HG03442 (cell line): Measurements from ENCODE around the gene VEGFC.

Source experiments
- ATAC-seq: cut with Tn5 transposase; IDR thresholded peaks from one replicate; pipeline ENCODE4 v1.9.1; 2021; ENCODE audit warnings: mild to moderate bottlenecking, moderate library complexity; ENCODE audit not compliant: unreplicated experiment

Gene VEGFC

DNA sequence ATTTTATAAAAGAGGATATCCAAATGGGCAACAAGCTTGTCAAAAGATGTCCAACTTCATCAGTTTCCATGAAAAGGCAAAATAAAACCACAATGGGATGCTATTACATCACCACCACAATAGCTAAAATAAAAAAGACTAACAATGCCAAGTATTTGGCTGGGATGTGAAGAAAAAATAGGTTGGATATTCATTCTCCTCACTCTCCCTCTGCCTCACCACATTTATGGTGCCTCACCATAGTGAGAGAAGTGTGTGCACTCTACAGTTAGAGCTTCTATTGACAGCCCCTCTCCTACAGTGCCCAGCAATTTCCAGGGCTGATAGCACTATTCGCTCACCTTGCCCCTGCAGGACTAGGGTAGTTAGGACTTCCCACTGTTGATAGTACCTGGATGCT, 25.5 kb downstream of the VEGFC start:
- no peak for ATAC-seq

DNA sequence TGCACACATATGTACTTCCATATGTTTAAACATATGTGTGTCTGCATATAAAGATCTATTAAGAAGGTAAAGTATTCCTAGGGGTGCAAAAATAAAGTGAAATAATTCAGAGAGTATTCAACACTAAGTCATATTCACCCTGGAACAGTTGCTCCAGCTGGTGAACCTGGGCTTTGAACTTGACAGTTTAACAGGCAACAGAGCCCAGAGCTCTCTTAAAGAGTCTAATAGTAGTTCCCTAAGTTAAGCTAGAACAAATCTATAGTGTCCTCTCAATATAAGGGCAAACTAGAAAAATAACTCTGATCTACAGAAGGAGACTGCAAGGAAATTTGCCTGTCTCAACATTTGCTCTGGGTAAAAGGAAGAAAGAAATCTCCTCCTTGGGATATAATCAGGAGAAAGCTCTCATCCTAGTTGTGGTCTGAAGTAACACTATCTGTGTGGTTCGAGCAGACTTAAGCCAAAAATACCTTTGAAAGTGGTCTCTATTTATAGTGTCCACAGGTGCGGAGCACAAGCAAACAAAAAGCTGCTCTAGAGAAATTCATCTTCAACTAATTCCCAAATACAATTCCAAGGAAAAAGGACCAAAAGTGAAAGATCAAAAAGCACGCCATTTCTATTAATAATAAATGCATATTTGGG, 29.9 kb downstream of the VEGFC start:
- ATAC-seq, result no peak

DNA sequence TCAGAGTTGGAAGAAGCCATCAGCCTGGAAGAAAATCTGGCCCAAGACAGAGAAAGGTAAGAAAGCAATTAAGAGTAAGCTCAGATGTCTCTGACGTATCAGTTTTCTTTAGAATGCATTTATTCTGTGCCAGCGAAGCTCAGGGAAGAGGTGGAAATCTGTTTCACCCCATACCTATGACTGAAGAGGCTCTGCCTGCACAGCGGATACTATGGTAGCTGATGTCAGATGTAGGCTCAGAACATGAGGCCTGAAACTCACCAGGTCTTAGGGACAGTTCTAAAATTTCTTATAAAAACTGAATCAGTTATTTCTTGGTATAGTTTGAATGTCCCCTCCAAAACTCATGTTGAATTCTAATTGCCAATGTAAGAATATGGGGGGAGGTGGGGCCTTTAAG, 30.9 kb downstream of the VEGFC start:
- ATAC-seq, result no peak

DNA sequence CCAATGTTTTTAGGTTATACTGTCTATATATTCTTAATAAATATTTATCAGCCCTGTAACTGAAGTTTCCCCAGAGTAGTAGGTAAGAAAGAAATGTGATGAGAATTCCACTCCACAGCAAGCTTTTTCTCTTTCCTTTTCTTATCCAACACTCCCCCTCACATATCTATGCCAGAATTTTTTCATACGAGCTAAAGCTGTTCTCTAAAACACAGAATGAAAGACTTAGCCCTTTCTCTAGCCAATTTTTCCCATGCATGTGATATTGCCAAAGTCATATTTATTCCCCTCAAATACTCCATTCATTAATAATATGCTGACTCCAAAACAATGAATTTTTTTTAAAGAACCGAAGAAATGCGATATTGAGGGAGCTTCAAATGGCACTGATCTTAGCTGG, 32.3 kb downstream of the VEGFC start:
- no peak for ATAC-seq

DNA sequence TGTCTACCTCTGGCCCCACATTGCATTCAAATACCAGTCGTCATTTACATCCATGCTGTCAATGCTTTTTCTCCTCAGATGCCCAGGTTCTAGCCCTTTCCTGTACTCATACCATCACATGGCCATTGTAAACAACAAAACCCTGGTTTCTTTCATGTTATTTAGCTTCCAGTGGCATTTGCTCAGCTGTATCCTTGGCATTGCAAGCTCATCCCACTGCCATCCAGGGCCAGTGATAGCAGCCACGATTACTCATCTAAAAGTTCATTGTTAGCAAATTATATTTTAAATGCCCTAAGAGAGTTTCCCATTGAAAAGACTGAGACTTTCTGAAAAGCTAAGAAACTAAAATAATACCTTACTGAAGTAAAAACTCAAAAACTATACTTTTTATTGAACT, 34.0 kb downstream of the VEGFC start:
- ATAC-seq, result no peak

DNA sequence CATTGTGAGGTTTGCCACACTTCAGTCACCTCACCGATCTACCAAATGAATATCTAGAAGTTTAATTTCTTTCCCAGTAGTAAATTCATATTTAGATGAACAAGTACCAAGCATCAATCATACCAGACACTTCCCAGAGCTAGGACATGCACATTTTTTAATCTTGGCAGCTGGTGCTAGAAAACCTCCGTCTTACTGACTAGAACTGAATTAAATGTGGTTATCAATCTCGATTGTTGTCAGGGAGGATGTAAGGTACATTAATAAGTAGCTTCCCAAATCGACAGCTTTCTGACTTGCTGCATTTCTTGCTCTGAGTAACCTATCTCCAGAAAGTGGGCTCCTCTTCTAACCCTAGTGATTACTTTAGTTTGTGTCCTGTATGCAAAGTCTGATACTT, 34.4 kb downstream of the VEGFC start:
- no peak for ATAC-seq

DNA sequence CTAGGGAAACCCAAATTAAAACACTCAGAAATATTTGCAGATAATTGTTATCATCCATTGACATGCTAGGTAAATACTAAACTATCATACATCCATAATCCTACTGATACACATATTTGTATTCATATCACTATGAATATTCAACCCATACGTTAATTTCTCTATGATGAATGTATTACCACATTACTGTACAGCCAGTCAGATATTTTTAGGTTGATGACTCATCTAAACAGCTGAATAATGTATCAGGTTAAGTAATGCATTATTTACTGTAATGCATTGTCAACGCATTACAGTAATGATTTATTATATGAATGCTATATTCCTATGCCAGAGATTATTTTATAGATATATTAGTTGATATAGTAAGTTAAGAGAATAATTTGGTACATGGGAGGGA, 37.1 kb downstream of the VEGFC start:
- ATAC-seq, result no peak

DNA sequence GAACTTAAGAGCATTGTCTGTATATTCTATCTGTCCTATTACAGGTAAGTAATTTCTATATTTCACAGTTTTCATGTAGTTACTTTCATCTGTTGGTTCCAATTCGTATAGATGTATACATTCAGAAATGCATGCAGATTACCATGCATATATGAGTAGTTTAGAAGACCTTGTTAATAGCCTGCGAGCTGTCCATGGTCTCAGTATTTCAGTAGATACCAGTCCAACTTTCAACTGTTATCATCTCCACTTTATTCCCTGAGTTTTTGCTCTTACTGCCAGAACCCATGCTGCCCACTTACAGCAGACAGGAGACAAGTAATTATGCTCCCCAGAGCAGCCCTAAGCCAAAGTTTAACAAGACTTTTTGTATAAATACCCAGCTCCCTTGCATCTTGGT, 37.7 kb downstream of the VEGFC start:
- no peak for ATAC-seq

DNA sequence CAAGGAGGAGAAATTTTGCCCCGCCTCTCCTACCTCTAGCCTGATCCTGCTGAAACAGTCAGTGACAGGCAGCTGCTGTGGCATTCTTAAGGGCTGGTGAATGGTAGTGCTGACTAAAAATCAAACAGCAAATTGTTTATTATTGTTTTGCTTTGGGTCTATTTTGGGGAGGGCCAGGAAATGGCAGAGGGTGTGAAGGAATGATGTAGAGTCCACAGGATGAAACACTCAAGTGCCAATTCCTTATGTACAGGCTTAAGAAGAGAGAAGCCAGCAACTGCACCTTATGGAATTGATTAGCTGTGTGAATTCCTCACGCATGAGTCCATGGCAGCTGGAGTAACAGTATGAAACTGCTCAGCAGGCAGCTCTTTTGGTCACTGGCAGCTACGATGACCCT, 39.7 kb downstream of the VEGFC start:
- no peak for ATAC-seq

DNA sequence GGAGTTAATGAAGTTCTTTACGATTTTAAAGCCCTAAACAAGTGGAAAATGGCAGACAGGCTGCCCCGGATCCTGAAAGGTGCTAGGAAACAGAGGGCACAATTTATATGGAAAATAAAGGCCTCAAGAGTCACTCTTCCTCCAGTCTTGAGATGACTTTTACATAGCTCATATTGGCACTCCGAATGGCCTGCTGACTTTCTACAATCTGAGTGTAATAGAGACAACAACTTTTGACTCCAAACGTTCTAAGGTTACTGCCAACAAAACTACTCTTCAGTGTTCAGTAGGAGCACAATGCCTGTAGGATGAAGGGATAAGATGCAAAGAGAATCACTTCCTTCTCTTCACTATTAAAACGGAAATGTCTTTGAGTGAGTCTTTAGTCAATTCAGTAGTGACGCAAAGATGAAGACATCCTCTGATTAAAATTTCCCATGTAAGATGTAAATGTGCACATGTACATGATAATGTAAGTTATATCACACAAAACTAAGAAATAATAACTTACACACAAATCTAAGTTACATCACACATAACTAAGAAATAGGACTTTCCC, 40.5 kb downstream of the VEGFC start:
- no peak for ATAC-seq

DNA sequence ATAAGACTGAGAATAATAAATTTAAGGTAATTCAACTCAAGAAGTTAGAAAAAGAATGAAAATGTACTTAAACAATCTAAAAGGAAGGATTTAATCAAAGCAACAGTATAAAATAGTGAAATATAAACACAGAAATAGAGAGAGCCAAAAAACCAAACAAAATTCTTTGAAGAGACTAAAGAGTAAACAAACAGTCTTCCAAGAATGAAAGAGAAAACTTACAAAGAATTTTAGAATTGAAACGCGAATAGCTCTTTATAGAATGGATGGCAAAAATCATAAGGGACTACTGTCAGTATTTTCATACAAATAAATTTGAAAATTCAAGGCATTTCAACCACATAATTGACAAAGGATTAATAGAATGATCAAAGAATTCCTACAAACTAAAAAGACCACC, 41.7 kb downstream of the VEGFC start:
- ATAC-seq, result no peak

DNA sequence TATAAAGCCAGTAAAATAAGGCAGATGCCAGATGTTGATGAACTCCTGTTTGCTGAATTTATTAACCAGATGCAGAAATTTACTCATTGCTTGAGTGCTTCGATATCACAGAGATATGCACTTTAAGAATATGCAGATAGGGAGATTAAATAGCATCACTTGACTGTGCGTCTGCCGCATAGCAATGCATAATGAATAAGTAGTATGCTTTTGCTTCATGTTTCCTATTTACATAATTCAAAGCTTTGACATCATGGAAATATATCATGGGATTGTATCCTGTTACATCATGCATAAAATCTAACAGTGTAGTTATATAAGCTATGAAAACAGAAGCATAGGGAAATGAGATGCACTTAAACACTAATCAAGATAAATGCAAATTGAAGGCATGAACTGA, 45.9 kb downstream of the VEGFC start:
- ATAC-seq, result no peak

DNA sequence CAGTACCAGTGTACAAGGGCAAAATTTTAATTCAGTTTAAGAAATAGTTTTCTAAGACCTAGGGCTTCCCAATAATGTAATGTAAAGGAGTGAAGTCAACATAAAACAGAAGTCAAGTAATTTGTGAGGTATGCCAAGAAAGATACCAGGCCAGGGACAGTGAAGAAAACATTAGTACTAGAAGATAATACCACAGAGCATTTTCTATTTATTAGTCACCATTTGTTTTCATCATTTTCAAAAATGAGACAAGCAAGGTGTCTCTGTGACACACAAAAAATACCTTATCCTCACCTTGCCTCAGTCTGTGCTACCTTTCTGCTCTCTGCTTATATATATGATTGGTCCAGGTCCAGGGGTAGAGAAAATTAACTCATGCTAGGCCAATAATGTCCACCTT, 46.8 kb downstream of the VEGFC start:
- no peak for ATAC-seq

DNA sequence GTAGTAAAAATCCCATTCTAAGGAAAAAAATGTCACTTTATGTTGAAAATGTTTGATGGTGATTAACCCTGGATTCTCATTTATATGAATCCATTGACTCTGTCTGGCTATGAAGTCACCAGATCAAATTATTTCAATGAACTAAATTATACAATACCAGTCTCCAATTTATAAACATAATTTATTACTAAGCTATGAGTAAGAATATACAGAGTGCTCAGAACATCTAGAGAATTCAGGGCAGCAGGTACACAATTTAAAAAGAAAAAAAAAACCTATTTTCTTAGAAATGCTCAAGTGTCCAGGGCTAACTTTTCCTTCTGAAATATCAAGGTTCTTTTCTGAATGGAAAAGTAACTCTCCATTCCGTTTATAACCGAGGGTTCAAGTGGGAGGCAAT, 48.6 kb downstream of the VEGFC start:
- ATAC-seq, result no peak

DNA sequence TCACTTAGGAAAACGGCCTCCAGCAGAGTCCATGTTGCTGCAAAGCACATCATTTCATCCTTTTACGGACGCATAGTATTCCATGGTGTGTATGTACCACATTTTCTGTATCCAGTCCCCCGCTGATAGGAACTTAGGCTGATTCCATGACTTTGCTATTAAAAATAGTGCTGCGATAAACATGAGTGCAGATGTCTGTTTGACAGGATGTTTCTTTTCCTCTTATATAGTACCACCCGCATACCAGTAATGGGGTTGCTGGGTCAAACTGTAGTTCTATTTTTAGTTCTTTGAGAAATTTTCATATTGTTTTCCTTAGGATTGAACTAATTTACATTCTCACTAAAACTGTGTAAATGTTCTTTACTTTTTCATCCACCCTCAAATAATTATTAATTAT, 50.5 kb downstream of the VEGFC start:
- no peak for ATAC-seq

DNA sequence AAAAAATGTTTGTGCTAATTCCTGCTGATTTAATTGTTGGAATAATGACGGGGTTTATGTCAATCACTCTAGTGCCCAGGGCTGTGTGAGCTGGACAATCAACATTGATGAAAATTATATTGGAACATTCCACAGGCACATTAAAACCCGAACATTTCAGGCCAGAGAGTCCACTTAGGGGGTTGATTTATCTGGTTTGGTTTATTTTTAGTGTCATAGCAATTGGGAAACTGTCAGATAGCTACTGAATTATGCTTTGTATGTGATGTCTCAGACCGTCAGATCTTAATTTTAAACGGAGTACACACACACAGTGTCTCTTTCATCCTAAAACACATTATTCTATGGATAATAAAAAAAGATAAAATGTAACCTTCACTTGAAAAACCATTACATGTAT, 51.5 kb downstream of the VEGFC start:
- ATAC-seq, result no peak

DNA sequence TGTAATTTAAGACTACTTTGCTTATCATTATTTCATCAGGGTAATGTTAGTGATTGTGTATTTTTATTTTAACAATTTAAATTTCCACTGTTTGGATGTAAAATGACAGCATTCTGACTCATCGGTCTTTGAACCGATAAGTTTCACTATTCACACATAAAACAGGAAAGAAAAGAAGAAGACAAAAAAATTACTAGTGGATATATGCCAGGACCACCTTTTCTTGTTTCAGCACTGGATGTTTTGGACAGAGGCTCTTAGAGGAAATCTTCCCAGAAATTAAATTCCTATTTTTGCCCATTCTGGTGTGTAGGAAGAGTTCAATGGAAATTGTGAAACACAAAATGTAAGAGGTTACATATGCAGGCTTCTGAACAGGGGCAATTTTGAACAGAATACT, 57.4 kb downstream of the VEGFC start:
- no peak for ATAC-seq

DNA sequence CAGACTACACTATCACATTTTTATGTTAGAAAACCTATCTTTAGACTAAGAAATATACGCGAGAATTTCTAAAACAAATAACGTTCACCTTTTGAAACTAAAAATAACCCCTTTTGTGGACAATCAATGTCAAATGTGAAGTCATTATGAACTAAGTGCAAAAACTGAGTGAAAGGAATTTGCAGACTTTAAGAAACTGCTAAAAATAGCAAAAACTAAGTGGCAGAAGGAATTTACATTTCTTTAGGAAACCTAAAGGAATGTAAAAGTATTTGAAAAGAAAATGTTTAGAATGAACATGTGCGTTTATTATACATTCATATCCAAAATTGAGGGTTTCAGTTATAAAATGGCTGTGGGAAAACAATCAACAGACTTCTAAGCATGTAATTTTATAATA, 58.3 kb downstream of the VEGFC start:
- ATAC-seq, result no peak

DNA sequence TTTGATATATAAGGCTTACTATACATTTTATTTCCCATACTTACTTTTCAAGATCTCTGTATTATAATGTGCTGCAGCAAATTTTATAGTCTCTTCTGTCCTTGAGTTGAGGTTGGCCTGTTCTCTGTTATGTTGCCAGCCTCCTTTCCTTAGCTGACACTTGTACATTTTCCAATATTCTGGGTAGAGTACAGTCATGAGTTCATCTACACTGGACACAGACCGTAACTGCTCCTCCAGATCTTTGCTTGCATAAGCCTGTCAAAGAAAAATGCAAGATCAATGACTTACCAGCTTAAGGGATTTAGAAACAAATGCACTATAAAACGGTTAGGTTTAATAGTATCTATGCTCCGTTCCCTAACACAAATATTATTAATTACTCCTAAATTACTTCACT, 63.2 kb downstream of the VEGFC start:
- no peak for ATAC-seq

DNA sequence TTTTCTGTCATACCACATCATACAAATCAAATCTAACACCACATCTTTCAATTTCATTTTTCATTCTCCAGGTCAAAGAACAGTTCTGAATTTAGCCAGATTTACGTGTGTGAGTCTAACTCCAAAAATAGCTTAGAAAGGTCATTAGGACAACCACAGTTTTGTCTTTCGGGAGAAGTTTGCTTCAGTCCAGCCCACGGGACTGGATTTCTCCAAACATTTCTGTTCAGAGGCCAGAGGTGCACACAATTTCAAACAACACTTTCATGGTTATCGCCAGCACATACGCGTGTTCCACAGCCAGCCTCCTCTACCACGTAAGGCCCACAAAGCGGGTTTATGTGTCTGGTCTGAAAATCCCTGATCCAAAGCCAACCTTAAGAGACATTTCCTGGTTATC, 65.9 kb downstream of the VEGFC start:
- no peak for ATAC-seq

DNA sequence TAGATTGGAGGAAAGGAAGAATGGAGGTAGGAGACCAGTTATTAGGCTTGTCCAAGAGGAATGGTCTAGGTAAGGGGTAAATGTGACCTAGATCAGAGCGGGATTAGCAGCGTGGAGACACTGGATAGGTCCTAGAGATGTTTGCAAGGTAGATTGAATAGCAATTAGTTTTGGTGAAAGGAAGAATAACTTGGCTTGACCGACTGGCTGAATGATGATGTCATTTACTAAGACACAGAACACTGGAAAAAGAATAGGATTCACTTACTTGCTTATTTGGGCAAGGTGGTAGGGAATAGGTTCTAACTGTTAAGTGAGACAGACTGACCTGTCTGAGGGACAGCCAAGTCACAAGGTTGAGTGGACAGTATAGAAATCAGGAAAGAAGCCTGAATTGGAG, 71.3 kb downstream of the VEGFC start:
- no peak for ATAC-seq

DNA sequence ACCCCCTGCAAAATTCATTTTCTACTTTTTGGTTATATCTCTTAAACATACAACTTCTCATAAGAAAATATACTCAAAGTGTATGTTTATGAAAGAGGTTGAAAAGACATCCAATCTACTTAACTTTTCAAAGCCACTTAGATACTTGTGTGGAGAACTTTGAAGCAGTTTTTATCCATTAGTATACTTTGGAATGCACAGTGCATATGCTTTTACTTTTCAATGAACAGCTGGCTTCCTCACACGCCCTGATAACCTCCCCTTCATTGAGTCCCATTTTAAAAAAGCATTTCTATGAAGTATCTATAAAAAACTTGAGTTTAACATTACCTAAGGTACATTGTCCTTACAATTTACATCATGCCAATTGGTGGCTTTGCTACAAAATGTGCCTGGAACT, 73.8 kb downstream of the VEGFC start:
- ATAC-seq, result no peak

DNA sequence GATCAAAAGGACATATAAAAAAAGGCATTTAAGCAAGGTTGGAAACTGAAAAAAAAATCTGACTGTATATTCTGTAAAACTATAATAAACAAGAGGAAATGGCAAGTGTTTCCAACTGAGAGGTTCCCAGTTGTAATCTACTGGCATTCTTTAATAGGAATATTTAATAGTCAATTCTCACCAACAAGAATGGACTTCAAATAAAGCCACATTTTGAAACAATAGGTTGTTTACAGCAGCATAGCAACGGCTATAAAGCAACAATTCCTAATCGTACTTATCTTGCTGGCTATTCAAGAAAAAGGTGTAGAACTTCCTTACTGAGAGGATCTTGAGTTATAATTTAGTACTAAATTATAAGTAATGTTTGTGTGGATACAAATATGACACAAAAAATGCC, 75.5 kb downstream of the VEGFC start:
- ATAC-seq, result no peak
